ENCODE data around the gene ARPC1A.

ARPC1A gene

DNA sequence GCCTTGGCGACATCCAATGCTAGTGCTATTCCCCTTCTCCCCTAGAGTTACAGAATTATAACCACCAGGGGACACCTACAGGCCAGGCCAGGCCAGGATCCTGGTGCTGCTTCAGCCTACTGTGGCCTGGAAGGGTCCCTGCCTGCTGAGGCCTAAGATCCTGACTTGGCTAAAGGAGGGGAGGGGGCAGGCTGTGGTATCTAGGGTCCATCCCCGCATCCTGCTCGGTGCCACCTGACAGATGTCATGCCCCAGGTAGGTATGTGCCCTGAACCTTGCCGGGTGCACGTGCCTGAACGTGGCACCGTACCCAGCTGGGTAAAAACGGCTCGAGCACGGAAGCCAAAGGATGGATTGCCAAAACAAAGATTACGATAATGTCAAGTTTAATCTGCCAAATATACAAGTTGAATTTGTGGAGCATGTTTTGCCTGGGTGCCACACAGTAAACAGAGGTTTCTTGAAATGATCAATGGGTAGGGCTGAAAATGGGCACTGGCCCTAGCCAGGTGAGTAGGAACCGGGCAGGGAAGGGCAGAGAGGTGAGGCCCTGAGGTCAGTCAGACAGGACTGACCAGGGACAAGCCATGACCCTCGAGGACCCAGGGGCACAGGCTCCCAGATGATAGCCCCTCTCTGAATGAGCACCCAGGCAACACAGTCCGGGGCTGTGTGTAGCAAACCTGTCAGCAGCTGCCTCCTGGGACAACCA lies 70.1 kb downstream of the ARPC1A start:
- Histone ChIP-seq H3K4me1 (ENCODE audit: insufficient read depth, low read length, poor library complexity, severe bottlenecking) (no peaks in the 10 kb centered on the region), H3K9me2 (replicated peaks; ENCODE audit: low read depth, low read length) (no peaks in the 10 kb centered on the region), H3K4me3 (ENCODE audit: low read length, poor library complexity, severe bottlenecking) (no peak overlapping the region), H3K9me3 (ENCODE audit: insufficient read depth, low read depth, low read length) (no peaks in the 10 kb centered on the region), H3K36me3 (ENCODE audit: insufficient read depth, low read length) (peaks cover 92% of the 10 kb centered on the region; the same call in 1 of the 2 replicates), H3K9ac (ENCODE audit: low read depth, low read length, poor library complexity, severe bottlenecking) (no peak overlapping the region), H3F3A (ENCODE audit: low read depth) (no peaks in the 10 kb centered on the region), H4K20me1 (ENCODE audit: insufficient read depth, low read length, poor library complexity, severe bottlenecking) (peaks cover 5% of the 10 kb centered on the region), H3K4me2 (ENCODE audit: low read depth, low read length, poor library complexity, severe bottlenecking) (no peak overlapping the region), H2AFZ (ENCODE audit: low read length) (no peak overlapping the region), H3K27me3 (ENCODE audit: insufficient read depth, low read length, poor library complexity, severe bottlenecking) (no peaks in the 10 kb centered on the region), H3K79me2 (ENCODE audit: insufficient read depth, low read length) (no peaks in the 10 kb centered on the region)
- no peak for TF ChIP-seq EZH2phosphoT487 (IDR thresholded peaks at IDR 0.05; ENCODE audit: borderline replicate concordance)
- TF ChIP-seq, protein P1, sequence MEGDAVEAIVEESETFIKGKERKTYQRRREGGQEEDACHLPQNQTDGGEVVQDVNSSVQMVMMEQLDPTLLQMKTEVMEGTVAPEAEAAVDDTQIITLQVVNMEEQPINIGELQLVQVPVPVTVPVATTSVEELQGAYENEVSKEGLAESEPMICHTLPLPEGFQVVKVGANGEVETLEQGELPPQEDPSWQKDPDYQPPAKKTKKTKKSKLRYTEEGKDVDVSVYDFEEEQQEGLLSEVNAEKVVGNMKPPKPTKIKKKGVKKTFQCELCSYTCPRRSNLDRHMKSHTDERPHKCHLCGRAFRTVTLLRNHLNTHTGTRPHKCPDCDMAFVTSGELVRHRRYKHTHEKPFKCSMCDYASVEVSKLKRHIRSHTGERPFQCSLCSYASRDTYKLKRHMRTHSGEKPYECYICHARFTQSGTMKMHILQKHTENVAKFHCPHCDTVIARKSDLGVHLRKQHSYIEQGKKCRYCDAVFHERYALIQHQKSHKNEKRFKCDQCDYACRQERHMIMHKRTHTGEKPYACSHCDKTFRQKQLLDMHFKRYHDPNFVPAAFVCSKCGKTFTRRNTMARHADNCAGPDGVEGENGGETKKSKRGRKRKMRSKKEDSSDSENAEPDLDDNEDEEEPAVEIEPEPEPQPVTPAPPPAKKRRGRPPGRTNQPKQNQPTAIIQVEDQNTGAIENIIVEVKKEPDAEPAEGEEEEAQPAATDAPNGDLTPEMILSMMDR (conservative IDR thresholded peaks at IDR 0.05; ENCODE audit: low read length), result no peak

DNA sequence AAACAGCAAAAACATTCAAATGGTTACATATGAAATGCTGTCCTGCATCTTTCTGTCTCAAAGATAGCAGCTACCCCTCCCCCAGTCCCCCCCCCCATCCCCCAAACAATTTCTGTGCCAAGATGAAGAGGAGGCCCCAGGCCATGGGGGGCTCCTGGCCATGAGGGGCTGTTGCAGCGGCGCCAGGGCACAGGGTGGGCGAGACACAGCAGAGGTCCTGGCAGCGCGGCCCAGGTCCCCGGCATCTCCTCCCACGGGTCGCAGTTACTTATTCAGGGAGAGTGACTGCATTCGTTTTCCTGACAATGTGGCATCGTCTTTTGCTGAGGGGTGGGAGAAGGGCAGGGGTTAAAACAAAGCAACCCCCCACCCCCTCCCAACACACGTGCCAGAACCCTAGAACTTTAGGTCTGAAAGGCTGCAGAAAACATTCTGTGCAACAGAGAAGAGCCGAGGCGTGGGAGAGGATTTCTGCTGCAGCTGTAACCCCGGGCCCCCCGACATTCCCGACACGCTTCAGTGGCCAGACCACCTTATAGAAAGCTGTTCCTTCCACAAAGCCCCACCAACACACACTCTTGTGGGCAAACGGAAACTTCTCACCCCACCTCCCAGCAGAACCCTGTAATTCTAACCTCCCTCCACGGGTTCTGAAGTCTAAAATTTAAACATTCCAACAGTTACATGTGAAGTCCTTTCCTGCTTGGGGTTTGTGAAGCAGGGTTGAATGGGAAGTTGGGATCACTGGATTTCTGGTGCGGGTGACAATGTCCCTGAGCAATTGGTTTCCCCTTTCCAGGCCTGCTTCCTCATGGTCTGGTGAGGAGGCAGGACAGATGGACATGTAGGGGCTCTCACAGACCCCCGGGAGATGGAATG lies 71.0 kb downstream of the ARPC1A start:
- TF ChIP-seq, protein P1 (conservative IDR thresholded peaks at IDR 0.05; ENCODE audit: low read length), result no peak
- TF ChIP-seq EZH2phosphoT487 (IDR thresholded peaks at IDR 0.05; ENCODE audit: borderline replicate concordance), result no peak
- Histone ChIP-seq H3K27me3 (ENCODE audit: insufficient read depth, low read length, poor library complexity, severe bottlenecking) (no peaks in the 10 kb centered on the region), H2AFZ (ENCODE audit: low read length) (no peak overlapping the region), H3K36me3 (ENCODE audit: insufficient read depth, low read length) (peaks cover 89% of the 10 kb centered on the region; the same call in 1 of the 2 replicates), H3K9me3 (ENCODE audit: insufficient read depth, low read depth, low read length) (no peaks in the 10 kb centered on the region), H4K20me1 (ENCODE audit: insufficient read depth, low read length, poor library complexity, severe bottlenecking) (peaks cover 5% of the 10 kb centered on the region), H3K79me2 (ENCODE audit: insufficient read depth, low read length) (no peaks in the 10 kb centered on the region), H3K4me3 (ENCODE audit: low read length, poor library complexity, severe bottlenecking) (no peak overlapping the region), H3K4me2 (ENCODE audit: low read depth, low read length, poor library complexity, severe bottlenecking) (no peak overlapping the region), H3F3A (ENCODE audit: low read depth) (no peaks in the 10 kb centered on the region), H3K4me1 (ENCODE audit: insufficient read depth, low read length, poor library complexity, severe bottlenecking) (no peaks in the 10 kb centered on the region), H3K9ac (ENCODE audit: low read depth, low read length, poor library complexity, severe bottlenecking) (no peak overlapping the region), H3K9me2 (replicated peaks; ENCODE audit: low read depth, low read length) (no peaks in the 10 kb centered on the region)

DNA sequence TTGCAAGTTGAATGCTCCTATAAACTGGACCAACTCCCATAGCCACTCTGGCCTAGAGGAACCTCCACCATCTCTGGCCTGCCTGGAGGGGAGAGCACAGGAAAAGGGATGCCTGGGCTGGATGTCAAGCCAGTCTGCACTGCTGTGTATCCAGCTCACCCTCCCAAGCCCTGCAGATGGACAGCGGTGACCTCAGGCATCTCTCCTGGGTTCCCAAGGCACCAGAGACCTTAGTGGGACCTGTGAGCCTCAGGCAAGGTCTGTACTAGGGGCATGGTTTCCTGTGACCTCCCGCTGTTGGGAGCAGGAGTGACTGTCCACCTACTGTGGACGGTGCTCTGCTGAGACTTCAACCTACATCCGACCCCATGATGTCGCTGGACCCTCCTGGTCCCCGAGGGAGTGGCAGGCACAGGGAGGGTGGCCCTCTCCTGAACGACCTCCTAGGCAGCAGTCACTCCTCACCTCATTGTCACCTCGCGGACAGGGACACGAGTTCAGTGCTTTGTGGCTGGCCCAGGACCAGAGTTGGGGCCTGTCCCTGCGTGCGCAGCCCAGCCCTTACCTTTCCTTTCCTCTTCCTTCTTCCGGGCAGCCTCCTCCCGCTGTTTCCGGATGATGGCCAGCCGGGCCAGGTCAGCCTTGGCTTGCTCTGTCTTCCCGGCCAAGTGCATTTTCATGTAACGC lies 71.7 kb downstream of the ARPC1A start:
- H3K27me3 ChIP-seq (ENCODE audit: insufficient read depth, low read length, poor library complexity, severe bottlenecking), result no peaks in the 10 kb centered on the region
- H3K79me2 ChIP-seq (ENCODE audit: insufficient read depth, low read length), result no peaks in the 10 kb centered on the region
- no peak overlapping the region for H3K9ac ChIP-seq (ENCODE audit: low read depth, low read length, poor library complexity, severe bottlenecking)
- no peaks in the 10 kb centered on the region for H3F3A ChIP-seq (ENCODE audit: low read depth)
- H2AFZ ChIP-seq (ENCODE audit: low read length), result no peak overlapping the region
- no peaks in the 10 kb centered on the region for H3K9me2 ChIP-seq (replicated peaks; ENCODE audit: low read depth, low read length)
- TF ChIP-seq, protein P1 (conservative IDR thresholded peaks at IDR 0.05; ENCODE audit: low read length), result no peak
- no peak for TF ChIP-seq EZH2phosphoT487 (IDR thresholded peaks at IDR 0.05; ENCODE audit: borderline replicate concordance)
- H3K4me2 ChIP-seq (ENCODE audit: low read depth, low read length, poor library complexity, severe bottlenecking), result no peak overlapping the region
- peaks cover 86% of the 10 kb centered on the region; the same call in 1 of the 2 replicates for H3K36me3 ChIP-seq (ENCODE audit: insufficient read depth, low read length)
- H4K20me1 ChIP-seq (ENCODE audit: insufficient read depth, low read length, poor library complexity, severe bottlenecking), result peaks cover 5% of the 10 kb centered on the region
- H3K9me3 ChIP-seq (ENCODE audit: insufficient read depth, low read depth, low read length), result no peaks in the 10 kb centered on the region
- H3K4me3 ChIP-seq (ENCODE audit: low read length, poor library complexity, severe bottlenecking), result no peak overlapping the region
- no peaks in the 10 kb centered on the region for H3K4me1 ChIP-seq (ENCODE audit: insufficient read depth, low read length, poor library complexity, severe bottlenecking)
